SK-N-SH (cell line): ENCODE measurements around the gene RASGRF1.

ENCODE experiments used
- CTCF ChIP-seq: fragments of 200-600 bp; sonication (generic); IDR thresholded peaks from 2 replicates; pipeline ENCODE4 v1.6.1; 2017; ENCODE audit warnings: antibody characterized with exemption, mild to moderate bottlenecking, moderate library complexity
- MAX ChIP-seq: IDR thresholded peaks from 2 replicates; pipeline ENCODE4 v1.4.0; 2012; ENCODE audit warnings: low read depth
- POLR2AphosphoS5 ChIP-seq: IDR thresholded peaks from 2 replicates; pipeline ENCODE4 v1.6.1; 2012; ENCODE audit warnings: low read depth, low read length
- SMC3 ChIP-seq: IDR thresholded peaks from 2 replicates; pipeline ENCODE4 v1.6.1; 2012; ENCODE audit warnings: low read depth, low read length, improper control_type of control experiment
- TAF1 ChIP-seq: IDR thresholded peaks from 2 replicates; pipeline ENCODE4 v1.6.1; 2012; ENCODE audit warnings: low read depth, mild to moderate bottlenecking, low read length, moderate library complexity, borderline replicate concordance
- TEAD4 ChIP-seq: IDR thresholded peaks from 2 replicates; pipeline ENCODE4 v1.4.0; 2012; ENCODE audit warnings: mild to moderate bottlenecking, borderline replicate concordance; ENCODE audit not compliant: insufficient read depth
- YY1 ChIP-seq: IDR thresholded peaks from 2 replicates; pipeline ENCODE4 v1.4.0; 2012; ENCODE audit warnings: low read depth, mild to moderate bottlenecking

- TF ChIP-seq SMC3 (no peak), CTCF (no peak), TAF1 (no peak), YY1 (no peak), MAX (no peak), TEAD4 (no peak), POLR2AphosphoS5 (no peak)
Observed at GRCh38 chr15:79132361-79132760, 41.8 kb upstream of the RASGRF1 start.
